HG02884 (cell line): ENCODE results near the gene ERICH6B.

ENCODE experiments used
- ATAC-seq: cut with Tn5 transposase; IDR thresholded peaks from one replicate; pipeline ENCODE4 v1.9.1; 2021; ENCODE audit warnings: mild to moderate bottlenecking, moderate library complexity; ENCODE audit not compliant: unreplicated experiment

The ERICH6B gene

GRCh38 chr13:45508776-45509175 lies 106.8 kb downstream of the ERICH6B start:
- ATAC-seq = no peak

- ATAC-seq = no peak
Measured at GRCh38 chr13:45506811-45507210, 108.7 kb downstream of the ERICH6B start.

- no peak for ATAC-seq
Measured at GRCh38 chr13:45503658-45504057, 111.9 kb downstream of the ERICH6B start.

GRCh38 chr13:45501175-45501526 lies 114.4 kb downstream of the ERICH6B start:
- no peak for ATAC-seq

- no peak for ATAC-seq
Measured at GRCh38 chr13:45500492-45501174, 114.9 kb downstream of the ERICH6B start.

GRCh38 chr13:45496942-45497341 lies 118.6 kb downstream of the ERICH6B start:
- ATAC-seq = no peak

- ATAC-seq = no peak
Measured at GRCh38 chr13:45492538-45492937, 123.0 kb downstream of the ERICH6B start.
